GM12891 (cell line): Measurements from ENCODE around the gene STX16.

Source experiments
- PAX5 ChIP-seq: IDR thresholded peaks from 2 replicates; pipeline ENCODE4 v1.6.1; 2011; ENCODE audit warnings: low read length, moderate library complexity, mild to moderate bottlenecking; ENCODE audit not compliant: insufficient read depth, severe bottlenecking
- POLR2A ChIP-seq: IDR thresholded peaks from 2 replicates; pipeline ENCODE4 v1.6.1; 2011; ENCODE audit warnings: low read depth, low read length, control low read depth
- TAF1 ChIP-seq: IDR thresholded peaks from 2 replicates; pipeline ENCODE4 v1.6.1; 2011; ENCODE audit warnings: low read depth, low read length, control low read depth

GRCh38 chr20:58628491-58629214 lies 22.4 kb upstream of the STX16 start:
- TF ChIP-seq POLR2A = no peak
- TF ChIP-seq PAX5 = no peak
- no peak for TF ChIP-seq TAF1
